Loucy (cell line): ENCODE results near the gene HSP90AB1.
A peak's percentile ranks its signal among the peaks of the same experiment; 100 is the strongest.

Experiments
- H2AFZ ChIP-seq: fragments of 200-600 bp; sonication (generic); 2 replicates; pipeline ENCODE4 v1.6.0; 2016; ENCODE audit warnings: antibody characterized with exemption, mild to moderate bottlenecking, low read length, moderate library complexity
- H3F3A ChIP-seq: fragments of 200-600 bp; 2 replicates; pipeline ENCODE4 v1.6.0; 2016; ENCODE audit warnings: antibody characterized with exemption, low read depth, mild to moderate bottlenecking
- H3K27me3 ChIP-seq: fragments of 200-600 bp; sonication (generic); 2 replicates; pipeline ENCODE4 v1.6.1; 2014; ENCODE audit warnings: low read length, mild to moderate bottlenecking; ENCODE audit not compliant: insufficient read depth, poor library complexity, severe bottlenecking
- H3K36me3 ChIP-seq: fragments of 200-600 bp; sonication (generic); 2 replicates; pipeline ENCODE4 v1.6.1; 2016; ENCODE audit warnings: low read length; ENCODE audit not compliant: insufficient read depth
- H3K4me1 ChIP-seq: fragments of 200-600 bp; sonication (generic); 2 replicates; pipeline ENCODE4 v1.5.1; 2014; ENCODE audit warnings: low read length, mild to moderate bottlenecking; ENCODE audit not compliant: insufficient read depth, poor library complexity, severe bottlenecking
- H3K4me2 ChIP-seq: fragments of 200-600 bp; sonication (generic); 2 replicates; pipeline ENCODE4 v1.6.0; 2014; ENCODE audit warnings: antibody characterized with exemption, low read length, low read depth, mild to moderate bottlenecking; ENCODE audit not compliant: poor library complexity, severe bottlenecking
- H3K4me3 ChIP-seq: fragments of 200-600 bp; sonication (generic); 2 replicates; pipeline ENCODE4 v1.5.1; 2014; ENCODE audit warnings: low read length, mild to moderate bottlenecking, mixed read lengths; ENCODE audit not compliant: poor library complexity, severe bottlenecking
- H3K79me2 ChIP-seq: fragments of 200-600 bp; sonication (generic); 2 replicates; pipeline ENCODE4 v1.6.1; 2014; ENCODE audit warnings: low read length; ENCODE audit not compliant: insufficient read depth
- H3K9ac ChIP-seq: fragments of 200-600 bp; sonication (generic); 2 replicates; pipeline ENCODE4 v1.6.0; 2014; ENCODE audit warnings: mild to moderate bottlenecking, low read depth, low read length, moderate library complexity; ENCODE audit not compliant: poor library complexity, severe bottlenecking
- H3K9me2 ChIP-seq: fragments of 200-600 bp; sonication (generic); replicated peaks from 2 replicates; pipeline ENCODE4 v1.6.1; 2016; ENCODE audit warnings: low read depth, low read length, mixed read lengths
- H3K9me3 ChIP-seq: fragments of 200-600 bp; sonication (generic); 2 replicates; pipeline ENCODE4 v1.6.1; 2014; ENCODE audit warnings: mild to moderate bottlenecking, antibody characterized with exemption, low read length, low read depth; ENCODE audit not compliant: insufficient read depth
- H4K20me1 ChIP-seq: fragments of 200-600 bp; sonication (generic); 2 replicates; pipeline ENCODE4 v1.6.0; 2014; ENCODE audit warnings: antibody characterized with exemption, low read length, mild to moderate bottlenecking; ENCODE audit not compliant: insufficient read depth, poor library complexity, severe bottlenecking
- EZH2phosphoT487 ChIP-seq: fragments of 200-600 bp; IDR thresholded peaks from 2 replicates; pipeline ENCODE4 v1.6.1; 2018; ENCODE audit warnings: antibody characterized with exemption, mild to moderate bottlenecking, moderate library complexity, borderline replicate concordance
- TF ChIP-seq, protein P1 (sequence below): fragments of 200-600 bp; sonication (generic); conservative IDR thresholded peaks from 2 replicates; pipeline ENCODE4 v1.5.1; 2014; ENCODE audit warnings: mild to moderate bottlenecking, antibody characterized with exemption, low read length

The HSP90AB1 gene

GRCh38 chr6:44224965-44225305 lies 22.0 kb upstream of the HSP90AB1 start:
- Histone ChIP-seq H3K4me3 (peak overlapping the region; percentile 90), H3K79me2 (peaks cover 34% of the 10 kb centered on the region), H3K27me3 (no peaks in the 10 kb centered on the region), H3K9me2 (no peaks in the 10 kb centered on the region), H2AFZ (no peak overlapping the region), H4K20me1 (no peaks in the 10 kb centered on the region), H3K4me2 (peak overlapping the region; percentile 85), H3F3A (peaks cover 6% of the 10 kb centered on the region; the same call in 1 of the 2 replicates), H3K9ac (peak overlapping the region; percentile 79), H3K4me1 (peaks cover 42% of the 10 kb centered on the region), H3K9me3 (no peaks in the 10 kb centered on the region), H3K36me3 (no peaks in the 10 kb centered on the region)
- TF ChIP-seq, protein P1, sequence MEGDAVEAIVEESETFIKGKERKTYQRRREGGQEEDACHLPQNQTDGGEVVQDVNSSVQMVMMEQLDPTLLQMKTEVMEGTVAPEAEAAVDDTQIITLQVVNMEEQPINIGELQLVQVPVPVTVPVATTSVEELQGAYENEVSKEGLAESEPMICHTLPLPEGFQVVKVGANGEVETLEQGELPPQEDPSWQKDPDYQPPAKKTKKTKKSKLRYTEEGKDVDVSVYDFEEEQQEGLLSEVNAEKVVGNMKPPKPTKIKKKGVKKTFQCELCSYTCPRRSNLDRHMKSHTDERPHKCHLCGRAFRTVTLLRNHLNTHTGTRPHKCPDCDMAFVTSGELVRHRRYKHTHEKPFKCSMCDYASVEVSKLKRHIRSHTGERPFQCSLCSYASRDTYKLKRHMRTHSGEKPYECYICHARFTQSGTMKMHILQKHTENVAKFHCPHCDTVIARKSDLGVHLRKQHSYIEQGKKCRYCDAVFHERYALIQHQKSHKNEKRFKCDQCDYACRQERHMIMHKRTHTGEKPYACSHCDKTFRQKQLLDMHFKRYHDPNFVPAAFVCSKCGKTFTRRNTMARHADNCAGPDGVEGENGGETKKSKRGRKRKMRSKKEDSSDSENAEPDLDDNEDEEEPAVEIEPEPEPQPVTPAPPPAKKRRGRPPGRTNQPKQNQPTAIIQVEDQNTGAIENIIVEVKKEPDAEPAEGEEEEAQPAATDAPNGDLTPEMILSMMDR, result no peak
- TF ChIP-seq EZH2phosphoT487, result no peak

DNA sequence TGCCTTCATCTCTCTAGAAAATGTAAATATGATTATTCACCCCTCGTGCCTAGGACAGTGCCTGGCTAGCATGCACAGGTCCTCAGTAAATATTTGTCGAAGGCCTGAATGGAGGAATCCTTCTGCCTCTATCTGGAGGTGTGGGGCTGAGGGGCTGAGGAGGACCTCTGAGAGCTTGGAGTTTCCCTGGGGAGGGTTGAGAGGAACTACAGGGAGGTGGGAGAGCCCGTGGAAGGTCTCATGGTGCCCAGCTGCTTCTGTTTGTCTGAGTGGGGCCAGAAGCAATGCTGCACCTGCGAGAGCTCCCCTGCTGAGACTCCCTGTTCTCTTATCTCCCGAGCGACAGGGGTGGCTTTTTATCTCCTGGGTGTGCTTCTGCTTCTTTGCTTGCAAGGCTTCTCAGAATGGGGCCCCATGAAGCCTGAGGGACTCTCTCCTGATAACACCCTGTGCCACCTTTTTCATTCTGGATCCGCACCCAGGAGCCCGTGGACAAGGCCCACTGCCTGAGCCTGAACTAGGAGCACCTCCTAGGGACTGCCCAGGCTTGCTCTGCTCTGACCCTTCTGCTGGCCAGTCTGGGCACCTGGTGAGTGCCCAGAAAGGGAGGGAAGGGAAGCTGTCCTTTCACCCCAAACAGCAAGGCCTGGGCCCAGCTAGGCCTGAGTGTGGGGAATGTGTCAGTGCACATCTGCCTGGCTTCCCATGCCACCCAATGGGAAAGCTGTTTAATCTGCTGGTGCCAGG lies 21.1 kb upstream of the HSP90AB1 start:
- Histone ChIP-seq H3K79me2 (peaks cover 34% of the 10 kb centered on the region), H3K9me3 (no peaks in the 10 kb centered on the region), H3K4me1 (peaks cover 42% of the 10 kb centered on the region), H3K4me3 (no peak overlapping the region), H3K27me3 (no peaks in the 10 kb centered on the region), H3F3A (peaks cover 6% of the 10 kb centered on the region; the same call in 1 of the 2 replicates), H4K20me1 (no peaks in the 10 kb centered on the region), H3K4me2 (peak overlapping the region; percentile 85), H3K36me3 (peaks cover 4% of the 10 kb centered on the region; the same call in 1 of the 2 replicates), H3K9me2 (no peaks in the 10 kb centered on the region), H2AFZ (no peak overlapping the region), H3K9ac (peak overlapping the region; percentile 39)
- TF ChIP-seq, protein P1, result no peak
- no peak for TF ChIP-seq EZH2phosphoT487

GRCh38 chr6:44226368-44227147 lies 20.3 kb upstream of the HSP90AB1 start:
- H4K20me1 ChIP-seq, result no peaks in the 10 kb centered on the region
- H3K9me2 ChIP-seq, result no peaks in the 10 kb centered on the region
- H3K4me1 ChIP-seq, result peaks cover 38% of the 10 kb centered on the region
- H2AFZ ChIP-seq, result no peak overlapping the region
- peak overlapping the region; percentile 39 for H3K9ac ChIP-seq
- no peaks in the 10 kb centered on the region for H3K9me3 ChIP-seq
- TF ChIP-seq EZH2phosphoT487, result no peak
- TF ChIP-seq, protein P1, result no peak
- no peaks in the 10 kb centered on the region for H3K27me3 ChIP-seq
- H3K79me2 ChIP-seq, result peaks cover 34% of the 10 kb centered on the region
- H3F3A ChIP-seq, result 0 out of 2 replicates have a peak, but pooled peaks cover 3% of the 10 kb centered on the region
- H3K4me2 ChIP-seq, result peak overlapping the region; percentile 85
- H3K36me3 ChIP-seq, result peaks cover 5% of the 10 kb centered on the region; the same call in 1 of the 2 replicates
- no peak overlapping the region for H3K4me3 ChIP-seq
